Limb (tissue), 2 donors: Measurements from ENCODE around the gene FAM107B.
A peak's percentile ranks its signal among the peaks of the same experiment; 100 is the strongest.

Experiments used
- DNase-seq, 2 donors: peaks; one replicate each; pipeline ENCODE4 v3.0.0-alpha.2; 2016; ENCODE audit errors: extremely low spot score in 2 of 2

Gene FAM107B

GRCh38 chr10:14507176-14507575 is 267.5 kb downstream of the FAM107B start:
- peak; percentile 39 to 55 for DNase-seq

GRCh38 chr10:14502431-14502830 is 272.3 kb downstream of the FAM107B start:
- no peak for DNase-seq

- no peak for DNase-seq
These were observed 274.4 kb downstream of the FAM107B start for GRCh38 chr10:14500172-14500765.

- no peak for DNase-seq
These were observed 275.1 kb downstream of the FAM107B start for GRCh38 chr10:14499601-14499904.

- no peak for DNase-seq
These were observed 276.4 kb downstream of the FAM107B start for GRCh38 chr10:14498326-14498725.

- no peak for DNase-seq
These were observed 282.9 kb downstream of the FAM107B start for GRCh38 chr10:14491811-14492210.

GRCh38 chr10:14489522-14490177 is 285.0 kb downstream of the FAM107B start:
- DNase-seq, result no peak

GRCh38 chr10:14487488-14487883 is 287.2 kb downstream of the FAM107B start:
- no peak for DNase-seq

- no peak for DNase-seq
These were observed 287.8 kb downstream of the FAM107B start for GRCh38 chr10:14486777-14487487.

- no peak for DNase-seq
These were observed 288.7 kb downstream of the FAM107B start for GRCh38 chr10:14485986-14486385.

GRCh38 chr10:14483417-14483816 is 291.3 kb downstream of the FAM107B start:
- no peak for DNase-seq

GRCh38 chr10:14481752-14482151 is 292.9 kb downstream of the FAM107B start:
- no peak for DNase-seq

GRCh38 chr10:14481014-14481413 is 293.7 kb downstream of the FAM107B start:
- no peak for DNase-seq

GRCh38 chr10:14478604-14479003 is 296.1 kb downstream of the FAM107B start:
- DNase-seq, result peak; percentile 82 to 88

- DNase-seq, result no peak
These were observed 296.5 kb downstream of the FAM107B start for GRCh38 chr10:14478201-14478600.

- no peak for DNase-seq
These were observed 297.3 kb downstream of the FAM107B start for GRCh38 chr10:14477408-14477710.

- peak in 1 of 2 donors; percentile 50 for DNase-seq
These were observed 297.9 kb downstream of the FAM107B start for GRCh38 chr10:14476641-14477407.

GRCh38 chr10:14476006-14476405 is 298.7 kb downstream of the FAM107B start:
- no peak for DNase-seq

- DNase-seq, result no peak
These were observed 300.0 kb downstream of the FAM107B start for GRCh38 chr10:14474656-14475055.

- no peak for DNase-seq
These were observed 303.8 kb downstream of the FAM107B start for GRCh38 chr10:14470920-14471319.

- DNase-seq, result no peak
These were observed 306.0 kb downstream of the FAM107B start for GRCh38 chr10:14468726-14469125.
